ENCODE data around the gene HDC. TPM values are rescaled to one million over a fixed set of nuclear protein-coding genes. Genes with fewer than 3 reads are reported as not detected.

The HDC gene
- 0.05 to 0.15 TPM (median 0.12 TPM) in 4 of 5 replicates, not detected in the other for total RNA-seq (2022; extraction: Qiagen RNA extraction)

GRCh38 chr15:50265620-50266019 lies at the start of gene HDC:
Gene HDC, minus strand, starts transcription at chr15:50265726. Its CDS starts 103 bp downstream, at chr15:50265623.

Other genes with a start within 250 kb of the HDC start
- 1.0 to 1.2 TPM (median 1.0 TPM) in 5 replicates for gene ATP8B4, start 146.5 kb downstream of the HDC start, total RNA-seq (2022; extraction: Qiagen RNA extraction)
- gene SLC27A2, start 83.5 kb downstream of the HDC start, total RNA-seq (2022; extraction: Qiagen RNA extraction): 31.2 to 36.2 TPM (median 35.5 TPM) in 5 replicates
- gene GABPB1, start 89.5 kb upstream of the HDC start, total RNA-seq (2022; extraction: Qiagen RNA extraction): 26.3 to 38.4 TPM (median 32.0 TPM) in 5 replicates
- gene USP8, start 158.7 kb upstream of the HDC start, total RNA-seq (2022; extraction: Qiagen RNA extraction): 34.4 to 54.4 TPM (median 37.5 TPM) in 5 replicates

Measured in A549 treated with AZD2906 at 1 μM for 4 hours (cell line).